ENCODE data around the gene SRL.

DNA sequence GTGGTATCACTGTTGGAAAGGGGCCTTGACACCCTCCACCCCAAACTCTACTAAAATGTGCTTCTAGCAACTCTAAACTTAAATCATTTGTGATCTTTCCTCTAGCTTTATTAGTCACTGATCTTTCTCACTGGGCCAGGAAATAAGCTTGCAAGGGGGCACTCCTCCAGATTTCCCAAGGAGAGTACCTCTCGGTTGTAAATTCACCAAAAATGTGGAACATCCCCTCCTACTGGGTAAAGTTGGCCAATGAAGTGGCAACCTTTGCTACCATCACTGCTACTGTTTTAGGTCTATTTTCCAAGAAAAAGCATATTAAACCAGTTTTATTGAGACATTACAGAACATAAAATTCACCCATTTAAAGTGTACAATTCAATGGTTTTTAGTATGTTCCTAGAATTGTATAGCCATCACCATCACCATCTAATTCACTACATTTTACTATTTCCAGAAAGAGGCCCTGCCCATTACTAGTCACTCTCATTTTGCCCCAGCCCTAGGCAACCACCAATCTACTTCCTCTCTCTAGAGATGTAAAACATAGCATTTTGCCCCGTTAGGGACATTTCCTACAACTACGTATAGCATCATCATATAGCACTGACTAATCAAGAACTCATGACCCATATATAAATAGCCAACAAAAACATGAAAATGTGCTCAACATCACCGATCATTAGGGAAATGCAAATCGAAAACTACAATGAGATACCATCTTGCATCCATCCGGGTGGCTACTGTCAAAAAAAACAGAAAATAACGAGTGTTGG is 81.0 kb downstream of the SRL start:
- TF ChIP-seq EZH2 (IDR thresholded peaks at IDR 0.05; ENCODE audit: borderline replicate concordance, insufficient read depth, low read depth, low read length, poor library complexity, severe bottlenecking), result no peak
- TF ChIP-seq, protein P1, sequence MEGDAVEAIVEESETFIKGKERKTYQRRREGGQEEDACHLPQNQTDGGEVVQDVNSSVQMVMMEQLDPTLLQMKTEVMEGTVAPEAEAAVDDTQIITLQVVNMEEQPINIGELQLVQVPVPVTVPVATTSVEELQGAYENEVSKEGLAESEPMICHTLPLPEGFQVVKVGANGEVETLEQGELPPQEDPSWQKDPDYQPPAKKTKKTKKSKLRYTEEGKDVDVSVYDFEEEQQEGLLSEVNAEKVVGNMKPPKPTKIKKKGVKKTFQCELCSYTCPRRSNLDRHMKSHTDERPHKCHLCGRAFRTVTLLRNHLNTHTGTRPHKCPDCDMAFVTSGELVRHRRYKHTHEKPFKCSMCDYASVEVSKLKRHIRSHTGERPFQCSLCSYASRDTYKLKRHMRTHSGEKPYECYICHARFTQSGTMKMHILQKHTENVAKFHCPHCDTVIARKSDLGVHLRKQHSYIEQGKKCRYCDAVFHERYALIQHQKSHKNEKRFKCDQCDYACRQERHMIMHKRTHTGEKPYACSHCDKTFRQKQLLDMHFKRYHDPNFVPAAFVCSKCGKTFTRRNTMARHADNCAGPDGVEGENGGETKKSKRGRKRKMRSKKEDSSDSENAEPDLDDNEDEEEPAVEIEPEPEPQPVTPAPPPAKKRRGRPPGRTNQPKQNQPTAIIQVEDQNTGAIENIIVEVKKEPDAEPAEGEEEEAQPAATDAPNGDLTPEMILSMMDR (IDR thresholded peaks at IDR 0.05), result no peak
